Activated T-cell treated with anti-CD3 and anti-CD28 coated beads, Interleukin-2, amount 50 U/mL, for 72 hours (primary cell): ENCODE data around the gene SUFU. TPM values are rescaled to one million over a fixed set of nuclear protein-coding genes. Genes with fewer than 3 reads are reported as not detected.
"Not testable (repeated sequence)": the region's sequence is repeated elsewhere in the genome, so short reads cannot be mapped to it uniquely, and the experiment has no call there.

Source experiments
- ATAC-seq, 2 donors: fragments of 150-1000 bp; cut with Tn5 transposase; replicated peaks in 1 of 2; 2 replicates each; pipeline ENCODE4 v1.10.0; 2021; ENCODE audit warnings: moderate library complexity in 2 of 2, mild to moderate bottlenecking in 1 of 2
- DNase-seq, 2 donors: peaks; one replicate each; pipeline ENCODE4 v3.0.0; 2021 to 2022; ENCODE audit warnings: mixed read lengths in 1 of 2
- H3K27ac Mint-ChIP-seq: one replicate; pipeline ENCODE4 v1.8.0; 2022; ENCODE audit warnings: mild to moderate bottlenecking, moderate library complexity, mixed read lengths
- H3K27me3 Mint-ChIP-seq: one replicate; pipeline ENCODE4 v1.8.0; 2022; ENCODE audit warnings: low read depth, mixed read lengths
- H3K36me3 Mint-ChIP-seq, 2 donors: one replicate each; pipeline ENCODE4 v1.8.0; 2022; ENCODE audit warnings: mixed read lengths in 2 of 2, mild to moderate bottlenecking in 1 of 2; ENCODE audit not compliant: insufficient read depth in 2 of 2
- H3K4me1 Mint-ChIP-seq: one replicate; pipeline ENCODE4 v1.8.0; 2022; ENCODE audit warnings: low read depth, mixed read lengths
- H3K4me3 Mint-ChIP-seq, 2 donors: one replicate each; pipeline ENCODE4 v1.8.0; 2022; ENCODE audit warnings: mild to moderate bottlenecking in 2 of 2, mixed read lengths in 2 of 2, moderate library complexity in 2 of 2
- H3K9me3 Mint-ChIP-seq, 2 donors: one replicate each; pipeline ENCODE4 v1.8.0; 2022; ENCODE audit warnings: mixed read lengths in 2 of 2
- total RNA-seq, 2 donors: library from RNA; stranded (reverse); gene quantifications; one replicate each; pipeline ENCODE4 v1.2.3, GENCODE V29; 2022

SUFU gene
- total RNA-seq, 2 donors from 2014 or later, result 9.1 to 9.2 TPM

GRCh38 chr10:102492344-102492939 is 11.3 kb upstream of the SUFU start:
- H3K4me3 Mint-ChIP-seq, result no peak overlapping the region
- no peak for ATAC-seq
- H3K9me3 Mint-ChIP-seq, result no peaks in the 10 kb centered on the region
- no peaks in the 10 kb centered on the region for H3K27me3 Mint-ChIP-seq
- H3K4me1 Mint-ChIP-seq, result peaks cover 22% of the 10 kb centered on the region
- no peak for DNase-seq
- peaks cover 3 to 10% of the 10 kb centered on the region in 2 donors for H3K36me3 Mint-ChIP-seq
- H3K27ac Mint-ChIP-seq, result peak overlapping the region; percentile 36

- Mint-ChIP-seq H3K9me3 (no peaks in the 10 kb centered on the region), H3K4me1 (peaks cover 22% of the 10 kb centered on the region), H3K27ac (peak overlapping the region; percentile 13), H3K27me3 (no peaks in the 10 kb centered on the region), H3K4me3 (no peak overlapping the region), H3K36me3 (peaks cover under 1 to 8% of the 10 kb centered on the region in 2 donors)
- ATAC-seq (no peak), DNase-seq (no peak)
These were observed 10.8 kb upstream of the SUFU start for GRCh38 chr10:102492983-102493382.

GRCh38 chr10:102493771-102494170 is 10.0 kb upstream of the SUFU start:
- ATAC-seq (no peak), DNase-seq (no peak)
- Mint-ChIP-seq H3K27ac (no peak overlapping the region), H3K4me3 (no peak overlapping the region), H3K36me3 (peaks cover 0 to 8% of the 10 kb centered on the region in 2 donors), H3K27me3 (no peaks in the 10 kb centered on the region), H3K4me1 (peaks cover 24% of the 10 kb centered on the region), H3K9me3 (no peaks in the 10 kb centered on the region)

GRCh38 chr10:102497545-102497944 is 6.2 kb upstream of the SUFU start:
- Mint-ChIP-seq H3K36me3 (no peaks in the 10 kb centered on the region), H3K27ac (no peak overlapping the region), H3K4me1 (peaks cover 34% of the 10 kb centered on the region), H3K27me3 (no peaks in the 10 kb centered on the region), H3K4me3 (no peak overlapping the region), H3K9me3 (no peaks in the 10 kb centered on the region)
- DNase-seq (no peak), ATAC-seq (no peak)

- DNase-seq (no peak), ATAC-seq (no peak)
- H3K9me3 Mint-ChIP-seq, result no peaks in the 10 kb centered on the region
- H3K27ac Mint-ChIP-seq, result peak overlapping the region; percentile 79
- H3K27me3 Mint-ChIP-seq, result no peaks in the 10 kb centered on the region
- peak overlapping the region in 1 of 2 donors; percentile 73 for H3K4me3 Mint-ChIP-seq
- peaks cover 23% of the 10 kb centered on the region for H3K4me1 Mint-ChIP-seq
- H3K36me3 Mint-ChIP-seq, result peaks cover 0 to 1% of the 10 kb centered on the region in 2 donors
These were observed 4.4 kb upstream of the SUFU start for GRCh38 chr10:102499356-102499755.

- H3K9me3 Mint-ChIP-seq, DNase-seq, H3K27me3 Mint-ChIP-seq, H3K36me3 Mint-ChIP-seq, H3K4me3 Mint-ChIP-seq, ATAC-seq: not testable (repeated sequence)
- Mint-ChIP-seq H3K4me1 (peaks cover 35% of the 10 kb centered on the region), H3K27ac (peak overlapping the region; percentile 82)
These were observed 3.1 kb upstream of the SUFU start for GRCh38 chr10:102500686-102501085.

GRCh38 chr10:102501201-102502028 is 2.4 kb upstream of the SUFU start:
- H3K4me3 Mint-ChIP-seq, result no peak overlapping the region
- no peak overlapping the region for H3K27ac Mint-ChIP-seq
- ATAC-seq (no peak), DNase-seq (no peak)
- H3K36me3 Mint-ChIP-seq, result peaks cover 0 to 1% of the 10 kb centered on the region in 2 donors
- H3K9me3 Mint-ChIP-seq, result no peaks in the 10 kb centered on the region
- H3K27me3 Mint-ChIP-seq, result no peaks in the 10 kb centered on the region
- H3K4me1 Mint-ChIP-seq, result peaks cover 39% of the 10 kb centered on the region

- Mint-ChIP-seq H3K9me3 (no peaks in the 10 kb centered on the region), H3K4me3 (no peak overlapping the region), H3K27me3 (no peaks in the 10 kb centered on the region), H3K4me1 (peaks cover 41% of the 10 kb centered on the region), H3K36me3 (peaks cover 0 to 1% of the 10 kb centered on the region in 2 donors), H3K27ac (no peak overlapping the region)
- DNase-seq (peak; percentile 97 to 99), ATAC-seq (peak; percentile 77 to 78)
These were observed 1.8 kb upstream of the SUFU start for GRCh38 chr10:102502029-102502336.

GRCh38 chr10:102502337-102503151 is 1.2 kb upstream of the SUFU start, which contains the start of gene ACTR1A:
Gene ACTR1A (minus strand): TSS chr10:102502712. CDS start chr10:102502647, 65 bp downstream.
- DNase-seq (peak; percentile 94 to 95), ATAC-seq (peak; percentile 58 to 59)
- Mint-ChIP-seq H3K4me3 (no peak within 1 kb of the TSS), H3K36me3 (peaks cover 0 to 1% of the 10 kb centered on the region in 2 donors), H3K4me1 (peaks cover 42% of the 10 kb centered on the region), H3K9me3 (no peaks in the 10 kb centered on the region), H3K27ac (no peak within 1 kb of the TSS), H3K27me3 (no peaks in the 10 kb centered on the region)

- ATAC-seq (no peak), DNase-seq (peak; percentile 38 to 41)
- Mint-ChIP-seq H3K27ac (peak overlapping the region; percentile 89), H3K4me1 (peaks cover 37% of the 10 kb centered on the region), H3K27me3 (no peaks in the 10 kb centered on the region), H3K36me3 (peaks cover 0 to 1% of the 10 kb centered on the region in 2 donors), H3K9me3 (no peaks in the 10 kb centered on the region), H3K4me3 (no peak overlapping the region)
These were observed 605 bp downstream of the SUFU start for GRCh38 chr10:102504179-102504975.

- no peak for ATAC-seq
- no peaks in the 10 kb centered on the region for H3K9me3 Mint-ChIP-seq
- H3K4me1 Mint-ChIP-seq, result peaks cover 32% of the 10 kb centered on the region
- peak overlapping the region; percentile 89 for H3K27ac Mint-ChIP-seq
- no peaks in the 10 kb centered on the region for H3K27me3 Mint-ChIP-seq
- no peak overlapping the region for H3K4me3 Mint-ChIP-seq
- peaks cover 0 to 1% of the 10 kb centered on the region in 2 donors for H3K36me3 Mint-ChIP-seq
- DNase-seq, result no peak
These were observed 1.2 kb downstream of the SUFU start for GRCh38 chr10:102504976-102505300.

GRCh38 chr10:102505462-102506115 is 1.8 kb downstream of the SUFU start:
- no peak for ATAC-seq
- Mint-ChIP-seq H3K36me3 (peaks cover 0 to 1% of the 10 kb centered on the region in 2 donors), H3K27me3 (no peaks in the 10 kb centered on the region), H3K9me3 (no peaks in the 10 kb centered on the region), H3K4me3 (no peak overlapping the region), H3K27ac (no peak overlapping the region), H3K4me1 (peaks cover 30% of the 10 kb centered on the region)
- DNase-seq, result no peak
